ENCODE data around the gene GCHFR. TPM values are rescaled to one million over a fixed set of nuclear protein-coding genes. Genes with fewer than 3 reads are reported as not detected.

GCHFR gene
- polyA plus RNA-seq (ENCODE audit: low read depth in 6 of 6): 10 to 100 TPM; 22.8 to 40.4 (median 27.6) TPM

GRCh38 chr15:40763801-40764628, at the start of gene GCHFR:
GCHFR (plus strand) TSS chr15:40764068; CDS start chr15:40764181, 113 bp downstream.
- peak within 1 kb of the TSS; percentile 82 to 95 (median 91) for H3K4me3 Mint-ChIP-seq
- no peaks in the 10 kb centered on the region for H3K9me3 Mint-ChIP-seq
- H3K36me3 Mint-ChIP-seq: no peaks in the 10 kb centered on the region
- H3K4me1 Mint-ChIP-seq: peaks cover 24 to 39% (median 32%) of the 10 kb centered on the region in 3 donors
- peak within 1 kb of the TSS in 4 of 6 donors; percentile 33 to 90 (median 84) for H3K27ac Mint-ChIP-seq
- ATAC-seq (ENCODE audit: low read depth in 2 of 2) (peak; percentile 71), DNase-seq (peak; percentile 57)
- no peaks in the 10 kb centered on the region for H3K27me3 Mint-ChIP-seq

GRCh38 chr15:40714144-40714543, 49.7 kb upstream of the GCHFR start:
- ATAC-seq (ENCODE audit: low read depth in 2 of 2): no peak
- no peak overlapping the region for H3K4me3 Mint-ChIP-seq

GRCh38 chr15:40716165-40716564, 47.7 kb upstream of the GCHFR start:
- Mint-ChIP-seq H3K4me1 (no peaks in the 10 kb centered on the region), H3K27me3 (no peaks in the 10 kb centered on the region), H3K36me3 (no peaks in the 10 kb centered on the region), H3K4me3 (no peak overlapping the region), H3K27ac (no peak overlapping the region), H3K9me3 (no peaks in the 10 kb centered on the region)
- no peak for DNase-seq
- no peak for ATAC-seq (ENCODE audit: low read depth in 2 of 2)

More at GRCh38 chr15:40714144-40714543, 49.7 kb upstream of the GCHFR start:
- Mint-ChIP-seq H3K36me3 (no peaks in the 10 kb centered on the region), H3K4me1 (no peaks in the 10 kb centered on the region), H3K27ac (no peak overlapping the region), H3K9me3 (no peaks in the 10 kb centered on the region), H3K27me3 (no peaks in the 10 kb centered on the region)
- DNase-seq: no peak

GRCh38 chr15:40721701-40722100, 42.2 kb upstream of the GCHFR start:
- H3K4me1 Mint-ChIP-seq: no peaks in the 10 kb centered on the region
- no peaks in the 10 kb centered on the region for H3K36me3 Mint-ChIP-seq
- no peaks in the 10 kb centered on the region for H3K27me3 Mint-ChIP-seq
- H3K27ac Mint-ChIP-seq: no peak overlapping the region
- no peaks in the 10 kb centered on the region for H3K9me3 Mint-ChIP-seq
- DNase-seq (no peak), ATAC-seq (ENCODE audit: low read depth in 2 of 2) (no peak)
- H3K4me3 Mint-ChIP-seq: no peak overlapping the region

GRCh38 chr15:40722354-40722753, 41.5 kb upstream of the GCHFR start:
- Mint-ChIP-seq H3K27ac (peak overlapping the region in 1 of 6 donors; percentile 40), H3K27me3 (no peaks in the 10 kb centered on the region), H3K4me3 (no peak overlapping the region), H3K9me3 (no peaks in the 10 kb centered on the region), H3K36me3 (no peaks in the 10 kb centered on the region), H3K4me1 (no peaks in the 10 kb centered on the region)
- DNase-seq: no peak
- ATAC-seq (ENCODE audit: low read depth in 2 of 2): no peak

- H3K9me3 Mint-ChIP-seq: no peaks in the 10 kb centered on the region
- H3K4me3 Mint-ChIP-seq: no peak overlapping the region
- DNase-seq (no peak), ATAC-seq (ENCODE audit: low read depth in 2 of 2) (no peak)
- no peak overlapping the region for H3K27ac Mint-ChIP-seq
- no peaks in the 10 kb centered on the region for H3K36me3 Mint-ChIP-seq
- no peaks in the 10 kb centered on the region for H3K27me3 Mint-ChIP-seq
- no peaks in the 10 kb centered on the region for H3K4me1 Mint-ChIP-seq
Observed at GRCh38 chr15:40722934-40723333, 40.9 kb upstream of the GCHFR start.

- DNase-seq (no peak), ATAC-seq (ENCODE audit: low read depth in 2 of 2) (no peak)
- no peak overlapping the region for H3K4me3 Mint-ChIP-seq
- no peaks in the 10 kb centered on the region for H3K27me3 Mint-ChIP-seq
- H3K27ac Mint-ChIP-seq: no peak overlapping the region
- no peaks in the 10 kb centered on the region for H3K9me3 Mint-ChIP-seq
- H3K36me3 Mint-ChIP-seq: no peaks in the 10 kb centered on the region
- peaks cover 0 to 3% (median 0%) of the 10 kb centered on the region in 3 donors for H3K4me1 Mint-ChIP-seq
Observed at GRCh38 chr15:40723919-40724318, 39.9 kb upstream of the GCHFR start.

- Mint-ChIP-seq H3K9me3 (no peaks in the 10 kb centered on the region), H3K27ac (peak overlapping the region in 1 of 6 donors; percentile 66), H3K27me3 (no peaks in the 10 kb centered on the region), H3K4me3 (no peak overlapping the region), H3K36me3 (no peaks in the 10 kb centered on the region), H3K4me1 (peaks cover 0 to 3% (median 0%) of the 10 kb centered on the region in 3 donors)
- ATAC-seq (ENCODE audit: low read depth in 2 of 2): no peak
- DNase-seq: no peak
Observed at GRCh38 chr15:40731034-40731433, 32.8 kb upstream of the GCHFR start.

- H3K27ac Mint-ChIP-seq: no peak overlapping the region
- no peaks in the 10 kb centered on the region for H3K27me3 Mint-ChIP-seq
- H3K9me3 Mint-ChIP-seq: no peaks in the 10 kb centered on the region
- no peak overlapping the region for H3K4me3 Mint-ChIP-seq
- DNase-seq: no peak
- no peaks in the 10 kb centered on the region for H3K4me1 Mint-ChIP-seq
- no peaks in the 10 kb centered on the region for H3K36me3 Mint-ChIP-seq
- no peak for ATAC-seq (ENCODE audit: low read depth in 2 of 2)
Observed at GRCh38 chr15:40736575-40736974, 27.3 kb upstream of the GCHFR start.

- Mint-ChIP-seq H3K36me3 (no peaks in the 10 kb centered on the region), H3K9me3 (no peaks in the 10 kb centered on the region), H3K4me1 (no peaks in the 10 kb centered on the region), H3K27ac (peak overlapping the region in 1 of 6 donors; percentile 29), H3K4me3 (no peak overlapping the region), H3K27me3 (no peaks in the 10 kb centered on the region)
- DNase-seq (no peak), ATAC-seq (ENCODE audit: low read depth in 2 of 2) (no peak)
Observed at GRCh38 chr15:40737048-40737447, 26.8 kb upstream of the GCHFR start.

- no peaks in the 10 kb centered on the region for H3K4me1 Mint-ChIP-seq
- no peaks in the 10 kb centered on the region for H3K36me3 Mint-ChIP-seq
- no peak overlapping the region for H3K4me3 Mint-ChIP-seq
- H3K9me3 Mint-ChIP-seq: no peaks in the 10 kb centered on the region
- no peaks in the 10 kb centered on the region for H3K27me3 Mint-ChIP-seq
- no peak overlapping the region for H3K27ac Mint-ChIP-seq
- ATAC-seq (ENCODE audit: low read depth in 2 of 2): no peak
- DNase-seq: no peak
Observed at GRCh38 chr15:40739047-40739446, 24.8 kb upstream of the GCHFR start.

GRCh38 chr15:40739854-40740253, 24.0 kb upstream of the GCHFR start:
- Mint-ChIP-seq H3K36me3 (peaks cover 0 to under 1% of the 10 kb centered on the region in 2 donors), H3K27me3 (no peaks in the 10 kb centered on the region), H3K27ac (no peak overlapping the region), H3K4me3 (no peak overlapping the region), H3K9me3 (no peaks in the 10 kb centered on the region), H3K4me1 (no peaks in the 10 kb centered on the region)
- DNase-seq (no peak), ATAC-seq (ENCODE audit: low read depth in 2 of 2) (no peak)

- Mint-ChIP-seq H3K27ac (no peak overlapping the region), H3K4me1 (no peaks in the 10 kb centered on the region), H3K9me3 (no peaks in the 10 kb centered on the region), H3K4me3 (no peak overlapping the region), H3K36me3 (peaks cover 0 to 4% of the 10 kb centered on the region in 2 donors), H3K27me3 (no peaks in the 10 kb centered on the region)
- ATAC-seq (ENCODE audit: low read depth in 2 of 2): no peak
- DNase-seq: no peak
Observed at GRCh38 chr15:40743485-40743901, 20.4 kb upstream of the GCHFR start.
